GM23248 (cell line): ENCODE results near the gene TMEM151B. TPM values are rescaled to one million over a fixed set of nuclear protein-coding genes. Genes with fewer than 3 reads are reported as not detected.
"Not testable (repeated sequence)": the region's sequence is repeated elsewhere in the genome, so short reads cannot be mapped to it uniquely, and the experiment has no call there.

Experiments
- DNase-seq: peaks from one replicate; pipeline ENCODE4 v3.0.0-alpha.2; 2015
- H2AFZ ChIP-seq: fragments of 200-600 bp; sonication (generic); 2 replicates; pipeline ENCODE4 v1.6.1; 2016; ENCODE audit warnings: antibody characterized with exemption
- H3F3A ChIP-seq: fragments of 200-600 bp; sonication (generic); 2 replicates; pipeline ENCODE4 v1.6.1; 2016; ENCODE audit warnings: mild to moderate bottlenecking, antibody characterized with exemption, mixed run types; ENCODE audit not compliant: insufficient read depth
- H3K27ac ChIP-seq: fragments of 200-600 bp; sonication (generic); 2 replicates; pipeline ENCODE4 v1.5.1; 2016; ENCODE audit warnings: mild to moderate bottlenecking
- H3K27me3 ChIP-seq: fragments of 200-600 bp; sonication (generic); replicated peaks from 2 replicates; pipeline ENCODE4 v1.6.1; 2016; ENCODE audit warnings: mild to moderate bottlenecking; ENCODE audit not compliant: insufficient read depth
- H3K36me3 ChIP-seq: fragments of 200-600 bp; sonication (generic); 2 replicates; pipeline ENCODE4 v1.6.1; 2016; ENCODE audit warnings: low read depth, mild to moderate bottlenecking
- H3K4me1 ChIP-seq: fragments of 200-600 bp; sonication (generic); 2 replicates; pipeline ENCODE4 v1.6.1; 2016; ENCODE audit warnings: mild to moderate bottlenecking; ENCODE audit not compliant: insufficient read depth
- H3K4me2 ChIP-seq: fragments of 200-600 bp; sonication (generic); one replicate; pipeline ENCODE4 v1.6.1; 2016; ENCODE audit warnings: mild to moderate bottlenecking; ENCODE audit not compliant: unreplicated experiment
- H3K4me3 ChIP-seq: fragments of 200-600 bp; sonication (generic); 2 replicates; pipeline ENCODE4 v1.5.1; 2016; ENCODE audit warnings: mild to moderate bottlenecking
- H3K79me2 ChIP-seq: fragments of 200-600 bp; sonication (generic); 2 replicates; pipeline ENCODE4 v1.6.1; 2016; ENCODE audit warnings: mild to moderate bottlenecking; ENCODE audit not compliant: insufficient read depth
- H3K9ac ChIP-seq: fragments of 200-600 bp; sonication (generic); 2 replicates; pipeline ENCODE4 v1.6.1; 2016; ENCODE audit warnings: mild to moderate bottlenecking
- H3K9me2 ChIP-seq: fragments of 200-600 bp; sonication (generic); 2 replicates; pipeline ENCODE4 v1.6.1; 2016; ENCODE audit warnings: mixed run types, mild to moderate bottlenecking, moderate library complexity; ENCODE audit not compliant: insufficient read depth
- H3K9me3 ChIP-seq: fragments of 200-600 bp; sonication (generic); one replicate; pipeline ENCODE4 v1.6.1; 2017; ENCODE audit warnings: low read depth
- H4K20me1 ChIP-seq: fragments of 200-600 bp; sonication (generic); 2 replicates; pipeline ENCODE4 v1.6.0; 2016; ENCODE audit not compliant: insufficient read depth
- EZH2 ChIP-seq: fragments of 200-600 bp; sonication (generic); IDR thresholded peaks from 2 replicates; pipeline ENCODE4 v1.6.1; 2018; ENCODE audit warnings: antibody characterized with exemption, mild to moderate bottlenecking; ENCODE audit not compliant: insufficient read depth, poor library complexity, severe bottlenecking
- EZH2phosphoT487 ChIP-seq: fragments of 200-600 bp; sonication (generic); IDR thresholded peaks from 2 replicates; pipeline ENCODE4 v1.6.1; 2018; ENCODE audit warnings: antibody characterized with exemption, moderate library complexity, mild to moderate bottlenecking, low read depth; ENCODE audit not compliant: insufficient read depth
- WGBS, 2 experiments: methylation state at CpG; one replicate each; pipeline ENCODE4 v1.1.6; 2015 to 2017; ENCODE audit warnings: low lambda C conversion rate in 2 of 2, low coverage in 1 of 2; ENCODE audit errors: missing lambda C conversion rate in 2 of 2; 5-methylcytosine and 5-hydroxymethylcytosine counted together
- in situ Hi-C: fragments of 300-500 bp; cut with MboI; formaldehyde crosslinking; loops from 2 replicates; pipeline ENCODE4 v1.15.0; 2020
- polyA plus RNA-seq: library from polyadenylated mRNA; unstranded; fragments of >200 nt; fragmentation: Nextera tagmentation; extraction: Ambion mirVana; gene quantifications from 2 replicates; pipeline ENCODE4 v1.2.1, GENCODE V29; 2016
- total RNA-seq: library from RNA; depleted of rRNA; stranded (reverse); fragments of >200 nt; shearing (Covaris generic); gene quantifications from 2 replicates; pipeline ENCODE4 v1.2.3, GENCODE V29; 2014

TMEM151B gene
- total and polyA plus RNA-seq, 2 experiments from 2014 or later, result not detected

DNA sequence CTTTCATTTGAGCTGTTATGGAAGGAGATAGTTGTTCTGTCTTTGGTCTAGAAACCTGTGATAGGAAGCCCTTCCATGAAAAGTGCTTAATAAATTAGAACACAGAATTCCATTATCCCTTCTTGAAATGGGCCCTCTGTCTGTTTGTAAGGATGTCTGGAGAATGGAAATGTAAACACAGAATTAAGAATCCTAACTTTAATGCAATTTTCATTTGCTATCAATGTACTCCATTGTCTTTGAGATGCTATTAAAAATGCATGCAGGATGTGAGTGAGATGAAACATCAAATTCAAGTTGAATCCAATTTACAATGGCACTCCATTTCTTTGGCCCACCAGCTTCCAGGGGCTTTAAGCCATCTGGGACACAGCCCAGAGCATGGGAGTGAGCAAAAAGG, 56.8 kb downstream of the TMEM151B start:
- no peak overlapping the region for H2AFZ ChIP-seq
- no peaks in the 10 kb centered on the region for H3K9me3 ChIP-seq
- TF ChIP-seq EZH2phosphoT487 (no peak), EZH2 (no peak)
- in situ Hi-C loops, result no loop called here
- no peaks in the 10 kb centered on the region for H3K36me3 ChIP-seq
- H3F3A ChIP-seq, result no peaks in the 10 kb centered on the region
- H3K4me3 ChIP-seq, result no peak overlapping the region
- no peaks in the 10 kb centered on the region for H3K79me2 ChIP-seq
- DNase-seq, result no peak
- no peaks in the 10 kb centered on the region for H4K20me1 ChIP-seq
- H3K4me2 ChIP-seq, result no peak overlapping the region
- H3K9me2 ChIP-seq, result no peaks in the 10 kb centered on the region
- no peak overlapping the region for H3K9ac ChIP-seq
- peaks cover 40% of the 10 kb centered on the region for H3K27me3 ChIP-seq
- no peaks in the 10 kb centered on the region for H3K4me1 ChIP-seq
- no peak overlapping the region for H3K27ac ChIP-seq

DNA sequence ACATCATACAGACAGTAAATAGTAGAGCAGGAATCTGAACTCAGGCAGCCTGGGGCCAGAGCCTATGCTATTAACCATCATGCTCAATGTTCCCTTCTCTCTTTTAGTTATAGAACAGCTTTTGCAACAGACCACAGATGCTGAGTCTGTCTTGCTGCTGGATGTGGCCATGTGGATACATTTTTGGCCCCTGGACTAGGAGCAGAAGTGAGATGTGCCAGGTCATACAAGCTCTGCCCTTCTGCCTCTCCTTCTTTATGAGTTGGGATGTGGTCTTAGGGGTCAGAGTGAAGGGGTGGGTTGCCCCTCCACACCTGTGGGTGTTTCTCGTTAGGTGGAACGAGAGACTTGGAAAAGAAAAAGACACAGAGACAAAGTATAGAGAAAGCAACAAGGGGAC, 57.5 kb downstream of the TMEM151B start:
- H3K4me1 ChIP-seq, result no peaks in the 10 kb centered on the region
- H3K9me3 ChIP-seq, result no peaks in the 10 kb centered on the region
- H3K9me2 ChIP-seq, result no peaks in the 10 kb centered on the region
- H3K4me3 ChIP-seq, result no peak overlapping the region
- H3K4me2 ChIP-seq, result no peak overlapping the region
- no peak overlapping the region for H3K9ac ChIP-seq
- 67 to 74% methylated on average over 2 of the region's 2 CpGs for WGBS, 2 experiments
- DNase-seq, result no peak
- in situ Hi-C loops, result no loop called here
- H3K79me2 ChIP-seq, result no peaks in the 10 kb centered on the region
- H3K27me3 ChIP-seq, result peaks cover 36% of the 10 kb centered on the region
- no peak overlapping the region for H2AFZ ChIP-seq
- H3F3A ChIP-seq, result no peaks in the 10 kb centered on the region
- TF ChIP-seq EZH2 (no peak), EZH2phosphoT487 (no peak)
- no peaks in the 10 kb centered on the region for H4K20me1 ChIP-seq
- no peaks in the 10 kb centered on the region for H3K36me3 ChIP-seq
- H3K27ac ChIP-seq, result no peak overlapping the region

DNA sequence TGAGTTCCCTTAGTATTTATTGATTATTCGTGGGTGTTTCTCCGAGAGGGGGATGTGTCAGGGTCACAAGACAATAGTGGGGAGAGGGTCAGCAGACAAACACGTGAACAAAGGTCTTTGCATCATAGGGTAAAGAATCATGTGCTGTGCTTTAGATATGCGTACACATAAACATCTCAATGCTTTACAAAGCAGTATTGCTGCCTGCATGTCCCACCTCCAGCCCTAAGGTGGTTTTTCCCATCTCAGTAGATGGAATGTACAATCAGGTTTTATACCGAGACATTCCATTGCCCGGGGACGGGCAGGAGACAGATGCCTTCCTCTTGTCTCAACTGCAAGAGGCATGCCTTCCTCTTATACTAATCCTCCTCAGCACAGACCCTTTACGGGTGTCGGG, 58.0 kb downstream of the TMEM151B start:
- H4K20me1 ChIP-seq, H3K4me3 ChIP-seq, H3K36me3 ChIP-seq, in situ Hi-C loops, H3K9ac ChIP-seq, H3K27ac ChIP-seq, H3K79me2 ChIP-seq, H3K4me2 ChIP-seq, H3F3A ChIP-seq, H3K4me1 ChIP-seq, H2AFZ ChIP-seq, H3K9me3 ChIP-seq, DNase-seq, H3K9me2 ChIP-seq: not testable (repeated sequence)
- H3K27me3 ChIP-seq, result peaks cover 34% of the 10 kb centered on the region
- 44 to 46% methylated on average over 7 of the region's 9 CpGs for WGBS, 2 experiments

- no peaks in the 10 kb centered on the region for H4K20me1 ChIP-seq
- TF ChIP-seq EZH2 (no peak), EZH2phosphoT487 (no peak)
- H3K4me1 ChIP-seq, result no peaks in the 10 kb centered on the region
- no peaks in the 10 kb centered on the region for H3K9me3 ChIP-seq
- H3K27me3 ChIP-seq, result peaks cover 34% of the 10 kb centered on the region
- H2AFZ ChIP-seq, result no peak overlapping the region
- H3K4me3 ChIP-seq, result no peak overlapping the region
- no peak overlapping the region for H3K9ac ChIP-seq
- no peaks in the 10 kb centered on the region for H3K79me2 ChIP-seq
- H3F3A ChIP-seq, result no peaks in the 10 kb centered on the region
- no peaks in the 10 kb centered on the region for H3K36me3 ChIP-seq
- no peaks in the 10 kb centered on the region for H3K9me2 ChIP-seq
- H3K27ac ChIP-seq, result no peak overlapping the region
- in situ Hi-C loops, result no loop called here
- H3K4me2 ChIP-seq, result no peak overlapping the region
- DNase-seq, result no peak
- whole genome bisulfite sequencing, 2 experiments, result 66 to 67% methylated on average over 5 of the region's 5 CpGs
Measured at GRCh38 chr6:44329858-44330257, 59.6 kb downstream of the TMEM151B start.

DNA sequence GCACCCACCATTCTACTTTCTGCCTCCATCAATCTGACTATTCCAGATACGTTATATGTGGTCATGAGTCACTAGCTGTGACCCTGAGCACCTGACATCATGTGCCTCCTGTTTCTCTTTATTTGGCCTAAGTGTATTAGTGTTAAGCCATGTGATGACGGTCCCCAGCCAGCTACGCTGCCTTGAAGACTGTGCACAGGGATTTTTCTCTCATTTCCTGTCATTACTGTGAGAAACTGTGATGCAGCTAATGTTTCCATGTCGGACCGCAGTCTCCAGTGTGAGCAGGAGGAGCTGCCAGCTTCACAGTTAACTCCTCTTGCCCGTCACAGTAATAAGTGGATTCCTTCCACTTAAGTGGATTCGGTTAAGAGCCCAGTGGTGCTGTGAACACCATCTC, 62.3 kb downstream of the TMEM151B start:
- 23 to 25% methylated on average over 7 of the region's 7 CpGs for WGBS, 2 experiments
- Histone ChIP-seq H3K36me3 (no peaks in the 10 kb centered on the region), H3K27ac (no peak overlapping the region), H3K4me2 (no peak overlapping the region), H3K9ac (no peak overlapping the region), H3K79me2 (no peaks in the 10 kb centered on the region), H3K9me2 (no peaks in the 10 kb centered on the region), H3F3A (no peaks in the 10 kb centered on the region), H2AFZ (no peak overlapping the region), H3K9me3 (no peaks in the 10 kb centered on the region), H4K20me1 (no peaks in the 10 kb centered on the region), H3K4me3 (no peak overlapping the region), H3K27me3 (peaks cover 29% of the 10 kb centered on the region), H3K4me1 (no peaks in the 10 kb centered on the region)
- in situ Hi-C loops, result no loop called here
- no peak for TF ChIP-seq EZH2phosphoT487
- TF ChIP-seq EZH2, result no peak
- peak; percentile 43 for DNase-seq
